DMS 273 (cell line): ENCODE data around the gene SCLY.
"Not testable (repeated sequence)": the region's sequence is repeated elsewhere in the genome, so short reads cannot be mapped to it uniquely, and the experiment has no call there.

Experiments used
- DNase-seq: peaks from one replicate; lab custom pipeline; 2025; ENCODE audit not compliant: unreplicated experiment; lab: John Stamatoyannopoulos, UW

The SCLY gene

DNA sequence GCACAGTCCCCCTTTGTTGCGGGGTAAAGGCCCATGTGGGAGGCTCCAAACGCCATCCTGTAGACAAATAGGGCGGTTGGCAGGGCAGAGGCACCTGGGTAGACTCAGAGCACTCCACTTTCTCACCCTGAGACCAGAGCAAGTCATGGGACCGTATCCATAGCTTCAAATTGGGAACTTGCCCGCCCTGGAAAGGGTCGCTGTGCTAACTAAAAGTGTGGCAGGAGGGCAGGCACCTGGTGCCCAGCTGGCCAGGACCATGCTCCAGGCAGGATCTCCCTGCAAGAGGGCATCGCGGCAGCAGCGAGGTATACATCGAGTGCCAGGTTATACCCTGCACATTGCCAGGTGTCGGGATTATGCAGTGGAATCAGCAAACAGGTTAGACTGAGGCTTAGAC is 20.8 kb upstream of the SCLY start:
- DNase-seq = no peak

DNA sequence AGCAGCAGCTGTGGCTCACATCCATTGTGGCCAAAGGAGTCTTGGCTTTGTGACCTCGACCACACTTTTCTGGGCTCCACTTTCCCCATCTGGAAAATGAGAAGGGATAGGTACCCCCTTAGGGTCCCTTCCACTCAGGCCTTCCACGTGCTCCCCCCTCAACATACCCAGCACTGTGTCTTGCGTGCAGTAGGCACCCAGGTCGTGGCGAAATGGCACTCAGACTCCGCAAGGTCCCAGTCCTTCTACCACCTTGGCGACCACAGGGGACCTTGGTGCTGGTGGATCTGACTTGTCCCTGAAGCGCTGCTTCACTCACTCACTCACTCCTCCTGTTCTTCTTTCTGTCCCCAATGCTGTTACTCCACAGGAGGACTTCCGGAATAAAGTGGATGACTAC is 19.9 kb upstream of the SCLY start:
- no peak for DNase-seq

DNA sequence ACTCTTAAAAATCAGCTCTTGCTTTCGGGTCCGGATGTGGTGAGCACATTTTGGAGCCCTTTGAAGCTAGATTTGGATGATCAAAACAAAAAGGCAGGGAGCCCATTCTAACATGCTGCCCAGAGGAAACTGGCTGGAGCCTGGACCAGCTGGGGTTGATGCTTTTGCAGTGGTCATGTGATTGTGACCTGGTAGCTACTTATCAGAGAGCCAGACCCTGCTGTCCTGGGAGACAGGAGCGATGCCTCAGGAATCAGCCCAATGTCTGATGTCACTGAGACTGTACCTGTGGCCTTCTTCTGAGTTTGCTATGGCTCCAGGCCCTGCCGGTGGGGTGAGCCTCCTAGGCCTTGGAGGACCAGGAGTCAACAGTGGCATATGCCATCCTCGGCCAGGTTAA is 18.7 kb upstream of the SCLY start:
- DNase-seq = no peak

DNA sequence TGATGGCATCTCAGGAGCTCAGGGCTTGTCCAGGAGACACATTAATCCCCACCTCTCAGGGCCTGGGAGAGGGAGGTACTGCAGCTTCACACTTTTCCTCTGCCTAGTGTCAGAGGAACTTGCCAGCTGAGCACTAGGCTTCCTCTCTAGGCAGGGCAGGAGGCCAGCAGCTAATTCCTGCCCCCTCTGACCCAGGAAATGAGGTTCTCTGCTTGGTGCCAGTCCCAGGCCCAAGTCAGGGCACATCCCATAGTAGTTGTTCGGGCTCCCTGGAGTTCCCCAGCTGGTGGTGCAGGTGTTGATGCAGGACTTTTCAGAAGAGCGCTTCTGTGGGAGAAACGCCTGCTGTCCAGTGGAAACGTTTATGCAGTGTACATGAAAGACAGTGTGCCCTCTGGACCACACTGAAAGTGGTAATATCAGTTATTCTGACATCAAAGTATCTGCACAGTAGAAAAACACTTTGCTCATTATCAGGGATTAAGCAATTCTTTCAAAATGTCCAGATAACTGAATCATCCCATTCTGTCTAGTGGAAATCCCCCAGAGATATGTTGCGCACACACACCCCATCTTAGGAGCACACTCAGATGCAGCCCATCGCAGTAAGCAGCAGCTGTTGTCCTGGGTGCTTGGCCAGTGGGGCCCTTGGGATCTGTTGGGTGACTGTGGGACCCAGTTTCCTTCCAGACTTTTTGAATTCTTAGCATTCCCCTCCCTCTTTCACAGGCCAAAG is 17.8 kb upstream of the SCLY start:
- peak; percentile 73 for DNase-seq

DNA sequence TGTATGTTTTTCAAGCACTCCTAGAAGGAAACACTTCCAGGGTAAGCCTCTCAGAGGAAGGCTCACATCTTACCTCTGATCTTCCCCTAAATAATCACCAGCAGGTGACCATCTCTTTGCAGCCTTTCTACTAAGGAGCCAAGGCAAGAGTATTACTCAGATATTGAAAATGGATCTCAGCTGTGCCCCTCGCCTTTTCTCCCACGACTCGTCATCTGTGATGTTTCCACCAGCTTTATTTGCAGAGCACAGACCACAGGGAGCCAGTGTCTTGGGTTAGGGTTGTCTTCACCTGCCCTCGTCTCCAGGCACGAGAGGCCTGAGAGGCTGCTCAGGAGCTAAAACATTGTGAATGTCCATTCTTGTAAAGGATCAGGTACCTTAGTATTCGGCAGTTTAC is 16.9 kb upstream of the SCLY start:
- DNase-seq = no peak

DNA sequence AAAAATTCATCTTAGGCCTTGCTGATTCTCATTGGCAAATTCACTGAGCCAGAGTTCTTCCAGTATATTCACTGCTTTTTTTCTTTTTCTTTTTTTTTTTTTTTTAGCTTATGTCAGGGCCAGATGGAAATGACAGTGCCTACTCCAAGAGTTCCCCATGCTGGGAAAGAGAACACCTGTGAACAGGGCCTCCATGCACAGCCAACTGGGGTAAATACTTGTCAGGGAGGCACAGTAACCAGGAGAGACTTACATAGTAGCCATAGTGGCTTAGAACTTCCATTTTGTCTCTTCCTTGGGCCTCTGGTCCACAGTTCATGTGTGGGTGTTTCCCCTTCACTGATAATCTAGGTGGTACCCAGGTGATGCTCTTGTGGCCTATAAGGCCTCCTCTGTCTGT is 15.2 kb upstream of the SCLY start:
- no peak for DNase-seq

DNA sequence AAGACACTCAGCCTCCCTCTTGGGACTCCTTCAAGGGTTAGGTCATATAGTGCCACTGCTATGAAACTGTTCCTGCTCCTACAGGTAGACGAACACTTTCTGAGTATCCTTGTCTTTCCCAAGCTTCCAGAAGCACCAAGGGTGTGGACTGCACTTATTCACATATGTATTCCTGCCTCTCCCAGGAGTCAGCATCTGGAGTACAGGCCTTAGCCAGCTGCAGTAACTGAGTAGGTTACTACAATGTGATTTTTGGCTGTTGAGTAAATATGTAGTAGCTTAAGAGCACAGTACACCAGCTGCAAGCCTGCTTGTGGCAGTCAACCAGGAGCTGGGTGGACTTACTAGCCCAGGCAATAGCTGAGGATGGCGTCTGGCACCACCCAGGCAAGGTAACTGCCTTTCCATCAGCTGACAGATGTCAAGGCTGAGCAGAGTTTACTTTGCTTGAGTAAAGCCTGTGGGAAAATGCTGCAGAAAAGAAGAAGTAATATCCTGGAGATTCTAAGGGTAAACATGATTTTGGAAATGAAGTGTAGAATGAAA is 14.0 kb upstream of the SCLY start:
- peak; percentile 20 for DNase-seq

DNA sequence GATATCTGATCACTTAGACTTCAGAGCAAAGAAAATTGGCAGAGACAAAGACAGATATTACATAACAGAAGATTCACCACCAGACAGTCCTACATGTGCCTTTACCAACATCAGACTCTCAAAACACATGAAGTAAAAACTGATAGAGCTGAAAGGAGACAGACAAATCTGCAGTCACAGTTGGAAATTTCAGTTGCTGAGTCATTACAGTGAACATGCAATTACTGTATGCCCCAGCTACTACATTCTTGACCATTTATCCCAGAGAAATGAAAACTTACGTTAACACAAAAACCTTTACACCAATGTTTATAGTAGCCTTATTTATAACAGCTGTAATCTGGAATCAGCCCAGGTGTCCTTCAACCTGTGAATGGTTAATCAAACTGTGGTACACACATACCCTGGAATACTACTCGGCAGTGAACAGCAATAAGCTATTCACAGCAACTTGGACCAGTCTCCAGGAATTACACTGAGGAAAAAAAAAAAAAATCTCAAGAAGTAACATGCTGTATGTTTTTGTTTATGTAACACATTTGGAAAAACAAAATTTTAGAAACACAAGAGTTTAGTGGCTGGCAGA is 7.5 kb upstream of the SCLY start:
- DNase-seq = no peak

DNA sequence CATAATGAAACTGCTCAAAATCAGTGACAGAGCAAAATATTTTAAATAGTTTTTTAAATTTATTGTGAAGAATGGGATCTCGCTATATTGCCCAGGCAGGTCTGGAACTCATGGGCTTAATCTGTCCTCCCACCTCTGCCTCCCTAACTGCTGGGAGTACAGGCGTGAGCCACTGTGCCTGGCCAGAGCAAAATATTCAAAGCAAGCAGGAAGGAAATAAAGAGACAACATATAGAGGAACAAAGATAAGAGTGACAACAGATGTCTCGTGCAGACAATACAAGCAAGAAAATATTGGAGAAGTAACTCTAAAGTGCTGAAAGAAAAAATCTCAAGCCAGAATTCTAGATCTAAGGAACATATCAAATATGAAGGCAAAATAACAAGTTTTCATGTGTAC is 5.0 kb upstream of the SCLY start:
- DNase-seq = no peak

DNA sequence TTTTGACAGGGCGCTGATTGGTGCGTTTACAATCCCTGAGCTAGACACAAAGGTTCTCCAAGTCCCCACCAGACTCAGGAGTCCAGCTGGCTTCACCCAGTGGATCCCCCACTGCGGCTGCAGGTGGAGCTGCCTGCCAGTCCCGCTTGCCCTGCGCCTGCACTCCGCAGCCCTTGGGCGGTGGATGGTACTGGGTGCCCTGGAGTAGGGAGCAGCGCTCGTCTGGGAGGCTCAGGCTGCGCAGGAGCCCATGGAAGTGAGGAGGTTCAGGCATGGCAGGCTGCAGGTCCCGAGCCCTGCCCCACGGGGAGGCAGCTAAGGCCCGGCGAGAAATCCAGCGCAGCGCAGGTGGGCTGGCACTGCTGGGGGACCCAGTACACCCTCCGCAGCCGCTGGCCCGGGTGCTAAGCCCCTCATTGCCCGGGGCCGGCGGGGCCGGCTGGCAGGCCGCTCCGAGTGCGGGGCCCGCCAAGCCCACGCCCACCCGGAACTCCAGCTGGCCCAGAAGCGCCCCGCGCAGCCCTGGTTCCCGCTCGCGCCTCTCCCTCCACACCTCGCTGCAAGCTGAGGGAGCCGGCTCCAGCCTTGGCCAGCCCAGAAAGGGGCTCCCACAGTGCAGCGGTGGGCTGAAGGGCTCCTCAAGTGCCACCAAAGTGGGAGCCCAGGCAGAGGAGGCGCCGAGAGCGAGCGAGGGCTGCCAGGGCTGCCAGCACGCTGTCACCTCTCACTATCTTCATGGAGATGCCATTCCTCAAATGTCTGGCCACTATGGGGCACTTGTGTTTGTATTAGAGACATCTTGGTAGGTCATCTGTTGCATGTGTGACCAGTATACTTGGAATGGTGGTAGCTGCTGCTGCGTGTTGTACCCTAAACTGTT is 2.9 kb upstream of the SCLY start:
- DNase-seq = not testable (repeated sequence)

DNA sequence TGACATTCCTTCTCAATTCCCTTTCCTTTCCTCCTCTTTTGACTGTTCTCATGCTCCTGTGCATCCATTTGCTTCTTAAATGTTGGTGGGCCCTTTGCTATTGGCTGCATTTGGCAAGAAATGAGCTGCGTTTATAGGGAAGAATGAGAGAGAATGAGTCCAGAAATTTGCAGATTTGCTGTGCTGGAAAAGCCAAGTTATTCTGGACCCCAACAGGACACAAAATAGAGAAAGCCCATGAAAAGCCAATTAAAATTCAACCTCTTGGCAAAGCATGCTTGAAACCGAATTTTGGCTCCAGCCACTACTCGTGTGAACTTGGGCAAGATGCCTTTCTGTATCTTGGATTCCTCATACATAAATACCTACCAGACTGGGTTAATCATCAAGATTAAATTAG is 1.3 kb upstream of the SCLY start:
- DNase-seq = no peak

DNA sequence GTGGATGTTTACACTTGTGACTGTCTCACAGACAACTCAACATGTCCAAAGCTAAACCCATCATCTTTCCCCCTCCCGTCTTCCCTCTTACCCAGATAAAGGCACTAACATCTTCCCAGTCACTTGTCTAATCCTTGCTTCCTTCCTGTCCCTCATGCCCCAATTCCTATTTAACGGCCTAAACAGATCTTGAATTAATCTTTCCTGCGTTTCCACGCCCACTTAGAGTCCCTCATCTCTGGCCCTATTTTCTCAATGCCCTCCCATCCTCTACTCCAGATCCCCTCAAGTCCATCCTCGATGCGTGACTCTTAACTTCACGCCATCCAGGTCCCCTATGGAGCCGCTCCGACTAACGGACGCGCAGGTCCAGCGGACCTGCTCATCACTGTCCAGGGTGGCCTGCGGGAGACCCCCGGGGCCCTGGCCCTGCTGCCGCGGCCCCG is 682 bp upstream of the SCLY start:
- DNase-seq = peak; percentile 61

DNA sequence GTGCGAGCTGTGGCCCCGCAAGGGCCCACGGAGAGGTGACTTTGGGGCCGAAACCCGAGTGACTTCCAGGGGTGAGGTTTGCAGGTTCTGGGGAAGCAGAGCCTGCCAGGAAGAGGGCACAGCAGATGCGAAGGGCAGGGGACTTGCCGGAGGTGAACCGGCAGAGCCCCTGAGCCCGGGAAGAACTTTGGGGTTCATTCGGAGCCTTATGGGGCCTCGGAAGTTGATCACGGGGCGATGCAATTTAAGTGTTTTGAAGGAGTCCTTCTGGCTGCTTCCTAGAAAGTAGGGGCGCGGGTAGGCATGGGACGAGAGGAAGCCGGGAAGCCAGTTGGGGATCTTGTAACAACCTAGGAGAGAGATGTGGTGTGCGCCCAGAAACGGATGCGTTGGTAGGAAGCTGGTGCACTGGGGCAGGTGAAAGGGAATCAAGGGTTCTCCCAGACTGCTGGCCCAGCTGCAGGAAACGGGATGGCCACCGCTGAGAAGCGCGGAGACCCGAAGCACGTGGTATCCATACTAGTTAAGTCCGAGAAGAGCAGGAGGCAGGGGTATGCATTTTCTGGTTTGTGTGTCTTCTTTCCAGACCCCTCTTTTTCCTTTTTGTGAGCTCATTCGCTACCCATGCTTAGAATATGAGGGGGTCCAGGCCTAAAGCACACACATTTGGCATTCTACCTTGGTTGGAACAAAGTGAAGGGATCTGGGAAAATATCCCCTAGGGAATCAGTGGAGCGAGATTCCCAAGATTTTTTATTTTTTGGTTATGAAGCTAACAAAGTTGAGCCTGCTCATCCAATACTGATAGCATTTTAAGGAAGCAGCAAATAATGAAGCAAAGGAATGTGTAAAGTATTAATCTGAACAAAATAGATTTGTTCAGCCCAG is 758 bp downstream of the SCLY start:
- DNase-seq = peak; percentile 71

DNA sequence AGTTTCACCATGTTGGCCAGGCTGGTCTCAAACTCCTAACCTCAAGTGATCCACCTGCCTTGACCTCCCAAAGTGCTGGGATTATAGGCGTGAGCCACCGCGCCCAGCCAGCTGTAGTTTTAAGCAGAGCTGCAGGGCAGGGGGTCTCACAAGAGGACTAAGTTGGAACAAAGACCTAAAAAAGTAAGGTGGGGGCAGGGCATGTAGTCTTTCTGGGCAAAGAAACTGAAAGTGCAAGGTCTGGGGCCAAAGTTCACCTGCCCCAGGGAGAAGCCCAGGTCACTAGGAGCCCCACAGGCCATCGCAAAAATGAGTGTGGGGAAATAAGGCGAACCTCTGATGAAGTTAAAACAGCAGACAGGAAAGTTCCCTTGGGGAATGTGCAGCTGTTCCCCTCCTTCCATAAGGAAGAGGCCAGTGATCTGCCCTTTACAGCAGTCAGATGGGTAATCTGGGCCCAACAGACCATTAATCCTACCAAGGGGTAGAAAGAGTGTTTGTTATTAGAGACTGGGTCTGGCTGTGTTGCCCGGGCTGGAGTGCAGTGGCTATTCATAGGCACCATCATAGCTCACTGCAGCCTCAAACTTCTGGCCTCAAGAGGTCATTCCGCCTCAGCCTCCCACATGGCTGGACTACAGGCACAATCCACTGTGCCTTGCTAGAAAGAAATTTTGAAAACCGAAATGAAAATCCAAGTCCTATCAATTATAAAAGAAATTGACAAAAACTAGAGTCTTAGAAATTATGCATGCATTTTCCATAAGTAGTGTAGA is 2.8 kb downstream of the SCLY start:
- peak; percentile 45 for DNase-seq

DNA sequence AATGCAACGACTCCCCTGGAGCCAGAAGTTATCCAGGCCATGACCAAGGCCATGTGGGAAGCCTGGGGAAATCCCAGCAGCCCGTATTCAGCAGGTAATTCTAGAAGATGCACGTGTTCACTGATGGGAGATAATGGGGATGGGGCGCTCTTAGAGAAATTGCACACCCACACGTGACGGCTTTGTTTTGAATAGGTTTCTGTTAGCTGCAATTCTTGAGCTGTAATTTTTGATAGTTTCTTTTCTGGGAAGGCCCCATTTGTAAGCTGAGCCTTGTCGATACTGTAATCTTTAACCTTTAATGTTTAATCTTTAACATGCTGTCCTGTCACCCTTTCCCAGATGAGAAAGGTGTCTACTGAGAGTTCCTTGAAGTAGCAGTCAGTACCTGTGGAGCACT is 3.6 kb downstream of the SCLY start:
- no peak for DNase-seq

DNA sequence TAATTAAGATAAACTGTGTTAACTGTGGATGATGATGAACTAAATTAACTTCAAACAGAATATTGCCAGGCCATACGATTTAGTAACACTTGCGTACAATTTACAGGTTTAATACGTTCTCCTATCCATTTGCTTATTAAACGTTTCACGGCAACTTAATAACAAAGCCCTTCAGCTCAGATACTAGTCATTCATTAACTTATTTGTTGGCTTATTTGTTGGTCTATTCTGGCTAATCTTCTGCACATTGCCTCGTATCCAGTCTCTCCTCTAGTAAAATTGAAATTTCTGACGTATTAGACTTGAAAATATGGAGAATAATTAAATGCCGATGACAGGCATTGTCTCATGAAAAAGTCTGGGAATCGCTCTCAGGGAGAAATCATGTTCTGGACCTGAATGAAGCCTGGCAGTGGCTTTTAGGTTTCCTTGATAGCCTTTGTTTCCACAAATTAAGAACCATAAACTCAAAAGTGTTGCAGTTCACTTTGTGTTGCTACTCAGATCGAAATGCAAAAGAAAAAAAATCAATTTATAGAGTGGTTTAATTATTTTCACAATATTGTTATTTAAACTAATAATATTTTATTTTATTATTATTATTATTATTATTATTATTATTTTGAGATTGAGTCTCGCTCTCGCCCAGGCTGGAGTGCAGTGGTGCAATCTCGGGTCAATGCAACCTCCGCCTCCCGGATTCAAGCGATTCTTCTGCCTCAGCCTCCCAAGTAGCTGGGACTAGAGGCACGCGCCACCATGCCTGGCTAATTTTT is 4.5 kb downstream of the SCLY start:
- no peak for DNase-seq

DNA sequence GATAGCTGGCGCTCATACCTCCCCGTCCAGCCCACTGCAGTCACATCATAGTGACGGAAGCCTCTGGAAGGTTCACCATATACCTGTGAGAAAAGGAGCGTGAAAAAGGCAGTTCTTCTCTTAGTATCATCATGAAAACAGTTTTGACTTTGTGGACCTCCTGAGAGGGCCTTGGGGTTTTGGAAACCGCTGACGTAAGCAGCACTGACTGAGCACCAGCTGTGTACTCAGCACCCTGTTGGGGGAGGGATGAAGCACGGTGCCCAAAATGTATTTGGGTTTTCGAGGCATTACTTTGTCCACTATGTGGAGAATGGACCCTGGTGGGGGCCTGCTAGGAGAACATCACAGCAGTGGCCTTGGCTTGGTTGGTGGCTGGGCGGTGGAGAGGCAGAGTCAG is 5.4 kb downstream of the SCLY start:
- DNase-seq = no peak

DNA sequence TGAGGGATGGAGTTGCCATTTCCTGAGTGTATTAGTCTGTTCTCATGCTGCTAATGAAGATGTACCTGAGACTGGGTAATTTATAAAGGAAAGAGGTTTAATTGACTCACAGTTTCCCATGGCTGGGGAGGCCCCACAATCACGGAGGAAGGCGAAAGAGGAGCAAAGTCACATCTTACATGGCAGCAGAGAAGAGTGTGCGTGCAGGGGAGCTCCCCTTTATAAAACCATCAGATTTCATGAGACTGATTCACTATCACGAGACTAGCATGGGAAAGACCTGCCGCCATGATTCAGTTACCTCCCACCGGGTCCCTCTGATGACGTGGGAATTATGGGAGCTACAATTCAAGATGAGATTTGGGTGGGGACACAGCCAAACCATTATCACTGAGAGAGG is 5.9 kb downstream of the SCLY start:
- not testable (repeated sequence) for DNase-seq

DNA sequence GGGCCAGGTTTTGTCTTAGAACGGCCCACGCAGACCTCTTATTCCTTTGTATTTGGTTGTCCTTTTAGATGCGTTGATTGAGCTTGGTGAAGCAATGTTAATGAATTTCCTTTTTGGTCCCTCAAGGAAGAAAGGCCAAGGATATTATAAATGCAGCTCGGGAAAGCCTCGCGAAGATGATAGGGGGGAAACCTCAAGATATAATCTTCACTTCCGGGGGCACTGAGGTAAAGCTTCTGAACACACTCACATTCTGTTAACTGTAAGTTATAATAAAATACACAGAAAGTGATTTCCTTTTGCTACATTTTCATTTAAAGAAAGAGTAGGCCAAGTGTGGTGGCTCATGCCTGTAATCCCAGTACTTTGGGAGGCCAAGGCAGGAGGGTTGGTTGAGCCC is 7.1 kb downstream of the SCLY start:
- no peak for DNase-seq
